Body of pancreas (tissue), 4 donors: ENCODE data around the gene TLL2. TPM values are rescaled to one million over a fixed set of nuclear protein-coding genes. Genes with fewer than 3 reads are reported as not detected.

ENCODE experiments used
- ATAC-seq: fragments of 150-250 bp; one replicate; pipeline ENCODE4 v1.9.1; 2016
- DNase-seq, 4 donors: peaks; one replicate each; pipeline ENCODE4 v3.0.0-alpha.2; 2019
- H3K27ac ChIP-seq, 4 donors: fragments of 200-600 bp; sonication (generic); 1 replicate in 3 of 4; 2 replicates in 1 of 4; pipeline versions ENCODE4 v1.5.1 to v1.6.1; 2016 to 2019; ENCODE audit warnings: mild to moderate bottlenecking in 1 of 4, mixed read lengths in 1 of 4, moderate library complexity in 1 of 4
- H3K27me3 ChIP-seq, 2 donors: fragments of 200-600 bp; sonication (generic); one replicate each; pipeline ENCODE4 v1.6.0; 2016; ENCODE audit warnings: mild to moderate bottlenecking in 1 of 2
- H3K36me3 ChIP-seq, 2 donors: fragments of 200-600 bp; sonication (generic); replicated peaks in 1 of 2; 2 replicates each; pipeline ENCODE4 v1.5.1; 2016; ENCODE audit warnings: low read depth in 2 of 2; ENCODE audit not compliant: insufficient read depth in 1 of 2
- H3K4me1 ChIP-seq: fragments of 200-600 bp; sonication (generic); one replicate; pipeline ENCODE4 v1.6.0; 2016
- H3K4me3 ChIP-seq, 2 donors: fragments of 200-600 bp; sonication (generic); 1 replicate in 1 of 2; 2 replicates in 1 of 2; pipeline ENCODE4 v1.5.1; 2016 to 2019
- H3K9me3 ChIP-seq, 3 donors: fragments of 200-600 bp; sonication (generic); 1 replicate in 2 of 3; 2 replicates in 1 of 3; pipeline ENCODE4 v1.5.1; 2016
- CTCF ChIP-seq, 7 experiments: fragments of 450-650 bp in 4 of 7; fragments of 200-600 bp in 3 of 7; sonication (generic) in 3 of 7; IDR thresholded peaks; one replicate each; pipeline ENCODE4 v1.5.1; 2016 to 2019; ENCODE audit warnings: antibody characterized with exemption in 7 of 7
- POLR2A ChIP-seq, 3 donors: fragments of 450-650 bp; IDR thresholded peaks; one replicate each; pipeline ENCODE4 v1.6.1; 2016; ENCODE audit warnings: antibody characterized with exemption in 3 of 3, mild to moderate bottlenecking in 2 of 3
- WGBS, 2 donors: methylation state at CpG; one replicate each; pipeline ENCODE4 v1.1.5; 2017; 5-methylcytosine and 5-hydroxymethylcytosine counted together
- intact Hi-C: fragments of 100-400 bp; cut with DNase I; formaldehyde crosslinking; loops from one replicate; pipeline ENCODE4 v1.15.1; 2023
- total RNA-seq, 2 donors: library from RNA; depleted of rRNA; stranded (reverse); fragments of >200 nt; gene quantifications; one replicate each; pipeline ENCODE4 v1.1.0, GENCODE V29; 2016

The TLL2 gene
- total RNA-seq, 2 donors from 2014 or later = not detected

- no peak for ATAC-seq
- DNase-seq = no peak
- Histone ChIP-seq H3K4me3 (no peak overlapping the region), H3K4me1 (peaks cover 7% of the 10 kb centered on the region), H3K36me3 (no peaks in the 10 kb centered on the region), H3K27me3 (no peaks in the 10 kb centered on the region), H3K9me3 (no peaks in the 10 kb centered on the region), H3K27ac (no peak overlapping the region)
- 91 to 94% methylated on average over 3 of the region's 3 CpGs for WGBS, 2 donors
- TF ChIP-seq POLR2A (IDR thresholded peaks at IDR 0.05) = no peak
- no peak for TF ChIP-seq CTCF (IDR thresholded peaks at IDR 0.05)
- intact Hi-C loops = no loop called here
Measured at GRCh38 chr10:96453856-96454583, 59.7 kb downstream of the TLL2 start.

DNA sequence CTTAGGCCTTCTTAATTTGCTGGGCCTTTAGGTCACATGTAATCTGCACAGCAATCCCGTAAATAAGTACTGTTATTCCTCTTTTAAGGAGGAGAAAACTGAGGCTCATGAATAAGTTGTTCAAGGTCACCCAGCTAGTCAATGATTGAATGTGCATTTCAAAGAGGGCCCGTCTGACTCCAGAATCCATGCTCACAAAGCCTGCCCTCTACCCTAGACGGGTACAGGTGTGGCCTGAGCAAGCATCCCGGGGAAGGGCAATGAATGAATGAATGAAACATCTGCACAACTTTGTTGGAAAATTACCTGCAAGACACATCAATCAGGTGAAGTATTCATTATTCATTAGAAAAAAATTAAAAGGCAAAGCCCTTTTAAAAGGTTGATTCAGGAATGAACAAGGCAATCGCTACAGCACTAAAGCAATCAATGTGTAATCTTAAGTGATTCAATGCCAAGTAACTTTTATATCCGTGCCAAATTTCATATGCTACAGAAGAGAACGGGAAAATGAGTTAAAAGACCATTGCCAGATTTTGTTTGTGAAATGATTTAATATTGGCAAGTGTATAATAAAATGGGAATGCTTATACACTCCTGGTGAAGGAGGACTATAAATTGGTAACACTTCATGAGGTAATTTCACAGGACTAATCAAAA lies 61.1 kb downstream of the TLL2 start:
- no peak for TF ChIP-seq POLR2A (IDR thresholded peaks at IDR 0.05)
- no peak for TF ChIP-seq CTCF (IDR thresholded peaks at IDR 0.05)
- ATAC-seq = no peak
- WGBS, 2 donors = 30 to 32% methylated on average over 7 of the region's 7 CpGs

DNA sequence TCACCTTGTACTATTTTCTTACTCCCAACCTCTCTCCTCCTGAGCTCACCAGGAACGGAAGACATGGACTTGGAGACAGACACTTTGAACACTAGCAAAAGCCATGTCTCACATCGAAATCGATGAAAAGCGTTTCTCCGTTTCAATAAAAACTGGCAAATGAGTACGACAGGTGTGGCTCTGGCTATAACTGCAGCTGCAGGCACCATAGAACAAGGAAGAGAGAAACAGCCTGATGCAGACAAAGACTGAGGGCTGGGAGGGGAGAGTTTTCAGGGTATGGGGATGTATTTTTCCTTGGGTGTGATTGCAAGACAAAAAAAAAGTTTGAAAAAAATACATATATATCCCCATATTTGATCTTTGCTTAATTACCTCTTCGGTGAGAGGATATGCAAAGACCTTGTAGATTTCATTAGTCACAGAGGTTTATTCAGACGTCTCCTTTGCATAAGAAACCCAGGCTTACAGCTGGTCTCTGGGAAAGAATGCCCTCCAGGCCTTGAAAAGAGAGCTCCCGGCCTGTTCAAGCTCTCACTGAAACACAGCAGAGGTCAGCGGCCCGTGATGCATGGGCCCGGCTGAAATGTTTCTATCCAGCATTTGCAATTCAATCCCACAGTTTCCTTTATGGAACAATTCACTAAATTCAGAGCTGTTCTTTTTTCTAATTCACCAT lies 63.1 kb downstream of the TLL2 start:
- Histone ChIP-seq H3K36me3 (no peaks in the 10 kb centered on the region), H3K27ac (no peak overlapping the region), H3K4me1 (peaks cover 7% of the 10 kb centered on the region), H3K4me3 (no peak overlapping the region), H3K9me3 (no peaks in the 10 kb centered on the region), H3K27me3 (no peaks in the 10 kb centered on the region)
- intact Hi-C loops = no loop called here
- DNase-seq = no peak
- TF ChIP-seq CTCF (IDR thresholded peaks at IDR 0.05) = no peak
- no peak for TF ChIP-seq POLR2A (IDR thresholded peaks at IDR 0.05)
- no peak for ATAC-seq
- 86 to 87% methylated on average over 12 of the region's 12 CpGs for WGBS, 2 donors

More for the DNA sequence above, 61.1 kb downstream of the TLL2 start:
- no peaks in the 10 kb centered on the region for H3K27me3 ChIP-seq
- H3K9me3 ChIP-seq = no peaks in the 10 kb centered on the region
- intact Hi-C loops = no loop called here
- DNase-seq = no peak
- no peak overlapping the region for H3K27ac ChIP-seq
- no peak overlapping the region for H3K4me3 ChIP-seq
- H3K4me1 ChIP-seq = peaks cover 7% of the 10 kb centered on the region
- H3K36me3 ChIP-seq = no peaks in the 10 kb centered on the region

DNA sequence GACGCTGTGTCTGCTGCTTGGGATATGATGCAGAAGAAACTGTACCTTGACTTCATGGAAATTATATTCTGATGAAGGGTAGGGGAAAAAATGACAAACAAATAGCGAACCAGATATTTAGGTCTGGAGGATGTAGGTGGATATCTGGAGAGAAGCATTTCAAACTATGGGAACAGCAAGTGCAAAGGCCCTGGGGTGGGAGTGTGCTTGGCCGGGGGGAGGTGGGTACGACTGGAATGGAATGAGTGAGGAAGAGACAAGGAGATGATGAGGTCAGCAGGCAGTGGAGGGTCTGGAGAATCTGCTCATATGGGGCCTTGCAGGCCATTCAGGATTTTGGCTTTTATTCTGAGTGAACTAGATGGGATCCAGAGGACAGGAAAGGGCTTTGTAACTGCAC lies 65.2 kb downstream of the TLL2 start:
- no peak for ATAC-seq
- TF ChIP-seq POLR2A (IDR thresholded peaks at IDR 0.05) (no peak), CTCF (IDR thresholded peaks at IDR 0.05) (no peak)
- intact Hi-C loops = no loop called here
- WGBS, 2 donors = 68 to 77% methylated on average over 4 of the region's 4 CpGs
- Histone ChIP-seq H3K27ac (no peak overlapping the region), H3K27me3 (no peaks in the 10 kb centered on the region), H3K4me3 (no peak overlapping the region), H3K4me1 (peaks cover 7% of the 10 kb centered on the region), H3K9me3 (no peaks in the 10 kb centered on the region), H3K36me3 (no peaks in the 10 kb centered on the region)
- DNase-seq = no peak
